Smooth muscle cell (in vitro differentiated cells): ENCODE data around the gene DNAJC17. TPM values are rescaled to one million over a fixed set of nuclear protein-coding genes. Genes with fewer than 3 reads are reported as not detected.

Experiments used
- DNase-seq: peaks from one replicate; lab custom pipeline; 2025; ENCODE audit not compliant: unreplicated experiment; lab: John Stamatoyannopoulos, UW
- H2AFZ ChIP-seq: fragments of 200-600 bp; sonication (generic); 2 replicates; pipeline ENCODE4 v1.6.0; 2016; ENCODE audit warnings: antibody characterized with exemption, low read depth, mild to moderate bottlenecking
- H3F3A ChIP-seq: fragments of 200-600 bp; sonication (generic); 2 replicates; pipeline ENCODE4 v1.6.0; 2017; ENCODE audit warnings: antibody characterized with exemption, low read depth
- H3K27ac ChIP-seq: fragments of 200-600 bp; sonication (generic); 2 replicates; pipeline ENCODE4 v1.5.1; 2016; ENCODE audit warnings: low read depth, mild to moderate bottlenecking
- H3K27me3 ChIP-seq: fragments of 200-600 bp; sonication (generic); 2 replicates; pipeline ENCODE4 v1.6.1; 2016; ENCODE audit warnings: low read depth, mild to moderate bottlenecking
- H3K36me3 ChIP-seq: fragments of 200-600 bp; sonication (generic); 2 replicates; pipeline ENCODE4 v1.5.1; 2016; ENCODE audit warnings: low read depth
- H3K4me1 ChIP-seq: fragments of 200-600 bp; sonication (generic); 2 replicates; pipeline ENCODE4 v1.5.1; 2016; ENCODE audit warnings: low read depth
- H3K4me2 ChIP-seq: fragments of 200-600 bp; sonication (generic); 2 replicates; pipeline ENCODE4 v1.6.0; 2016; ENCODE audit warnings: mild to moderate bottlenecking
- H3K4me3 ChIP-seq: fragments of 200-600 bp; sonication (generic); 2 replicates; pipeline ENCODE4 v1.5.1; 2016; ENCODE audit warnings: mild to moderate bottlenecking
- H3K79me2 ChIP-seq: fragments of 200-600 bp; sonication (generic); 2 replicates; pipeline ENCODE4 v1.6.0; 2016; ENCODE audit warnings: low read depth, mild to moderate bottlenecking
- H3K9ac ChIP-seq: fragments of 200-600 bp; sonication (generic); 2 replicates; pipeline ENCODE4 v1.6.0; 2016; ENCODE audit warnings: low read depth
- H3K9me3 ChIP-seq: fragments of 200-600 bp; sonication (generic); replicated peaks from 2 replicates; pipeline ENCODE4 v1.5.1; 2016; ENCODE audit warnings: low read depth
- H4K20me1 ChIP-seq: fragments of 200-600 bp; sonication (generic); 2 replicates; pipeline ENCODE4 v1.6.0; 2016; ENCODE audit warnings: low read depth
- WGBS: methylation state at CpG from one replicate; pipeline ENCODE4 v1.1.7; 2016; ENCODE audit warnings: low lambda C conversion rate; 5-methylcytosine and 5-hydroxymethylcytosine counted together
- polyA plus RNA-seq: library from polyadenylated mRNA; unstranded; fragments of >200 nt; fragmentation: Nextera tagmentation; extraction: Ambion mirVana; gene quantifications from 2 replicates; pipeline ENCODE4 v1.2.1, GENCODE V29; 2016
- total RNA-seq: library from RNA; depleted of rRNA; stranded (reverse); fragments of >200 nt; gene quantifications from 2 replicates; pipeline ENCODE4 v1.2.3, GENCODE V29; 2014
- TF ChIP-seq, protein P1 (sequence below): fragments of 200-600 bp; sonication (generic); IDR thresholded peaks from 2 replicates; pipeline ENCODE4 v1.5.1; 2017; ENCODE audit warnings: borderline replicate concordance, mild to moderate bottlenecking, antibody characterized with exemption; ENCODE audit not compliant: insufficient read depth, poor library complexity, severe bottlenecking

DNAJC17 gene
- total and polyA plus RNA-seq, 2 experiments from 2014 or later, result 25.0 to 33.6 TPM

DNA sequence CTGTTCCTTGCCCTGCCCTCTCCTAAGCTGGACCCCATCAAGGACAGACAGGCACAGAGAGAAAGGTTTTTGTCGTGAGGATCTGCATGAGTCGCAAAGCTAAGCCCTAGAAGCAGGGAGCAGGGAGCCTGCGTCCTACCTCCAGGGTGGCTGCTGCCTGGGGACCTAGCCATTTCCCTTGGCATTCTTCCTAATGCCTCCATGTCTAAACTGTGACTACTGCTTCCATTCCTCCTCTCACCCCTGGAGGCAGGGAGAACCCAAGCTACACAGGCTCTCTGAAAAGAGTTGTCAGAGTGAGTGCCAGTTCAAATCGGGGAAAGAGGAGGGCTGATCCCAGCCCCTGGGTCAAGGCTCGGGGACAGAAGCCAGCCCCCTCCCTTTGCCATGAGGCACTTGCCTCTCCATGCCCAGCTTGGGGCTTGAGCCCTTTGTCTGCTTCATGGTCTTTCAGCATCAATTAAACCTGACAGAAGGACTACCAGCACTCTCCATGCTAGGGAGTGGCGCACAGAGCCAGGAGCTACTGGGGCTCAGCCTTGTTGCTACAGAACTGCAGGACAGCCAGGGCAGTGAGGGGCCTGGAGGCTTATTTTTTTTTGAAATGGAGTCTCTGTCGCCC, 41.0 kb downstream of the DNAJC17 start:
- Histone ChIP-seq H3K79me2 (no peaks in the 10 kb centered on the region), H2AFZ (no peak overlapping the region), H3K27ac (no peak overlapping the region), H3K27me3 (no peaks in the 10 kb centered on the region), H3K4me3 (no peak overlapping the region), H4K20me1 (no peaks in the 10 kb centered on the region), H3F3A (peaks cover 7% of the 10 kb centered on the region), H3K4me1 (peaks cover 9% of the 10 kb centered on the region), H3K36me3 (no peaks in the 10 kb centered on the region), H3K9ac (no peak overlapping the region), H3K9me3 (no peaks in the 10 kb centered on the region), H3K4me2 (no peak overlapping the region)
- no peak for DNase-seq
- 75% methylated on average over 7 of the region's 7 CpGs for WGBS
- TF ChIP-seq, protein P1, sequence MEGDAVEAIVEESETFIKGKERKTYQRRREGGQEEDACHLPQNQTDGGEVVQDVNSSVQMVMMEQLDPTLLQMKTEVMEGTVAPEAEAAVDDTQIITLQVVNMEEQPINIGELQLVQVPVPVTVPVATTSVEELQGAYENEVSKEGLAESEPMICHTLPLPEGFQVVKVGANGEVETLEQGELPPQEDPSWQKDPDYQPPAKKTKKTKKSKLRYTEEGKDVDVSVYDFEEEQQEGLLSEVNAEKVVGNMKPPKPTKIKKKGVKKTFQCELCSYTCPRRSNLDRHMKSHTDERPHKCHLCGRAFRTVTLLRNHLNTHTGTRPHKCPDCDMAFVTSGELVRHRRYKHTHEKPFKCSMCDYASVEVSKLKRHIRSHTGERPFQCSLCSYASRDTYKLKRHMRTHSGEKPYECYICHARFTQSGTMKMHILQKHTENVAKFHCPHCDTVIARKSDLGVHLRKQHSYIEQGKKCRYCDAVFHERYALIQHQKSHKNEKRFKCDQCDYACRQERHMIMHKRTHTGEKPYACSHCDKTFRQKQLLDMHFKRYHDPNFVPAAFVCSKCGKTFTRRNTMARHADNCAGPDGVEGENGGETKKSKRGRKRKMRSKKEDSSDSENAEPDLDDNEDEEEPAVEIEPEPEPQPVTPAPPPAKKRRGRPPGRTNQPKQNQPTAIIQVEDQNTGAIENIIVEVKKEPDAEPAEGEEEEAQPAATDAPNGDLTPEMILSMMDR, result no peak

DNA sequence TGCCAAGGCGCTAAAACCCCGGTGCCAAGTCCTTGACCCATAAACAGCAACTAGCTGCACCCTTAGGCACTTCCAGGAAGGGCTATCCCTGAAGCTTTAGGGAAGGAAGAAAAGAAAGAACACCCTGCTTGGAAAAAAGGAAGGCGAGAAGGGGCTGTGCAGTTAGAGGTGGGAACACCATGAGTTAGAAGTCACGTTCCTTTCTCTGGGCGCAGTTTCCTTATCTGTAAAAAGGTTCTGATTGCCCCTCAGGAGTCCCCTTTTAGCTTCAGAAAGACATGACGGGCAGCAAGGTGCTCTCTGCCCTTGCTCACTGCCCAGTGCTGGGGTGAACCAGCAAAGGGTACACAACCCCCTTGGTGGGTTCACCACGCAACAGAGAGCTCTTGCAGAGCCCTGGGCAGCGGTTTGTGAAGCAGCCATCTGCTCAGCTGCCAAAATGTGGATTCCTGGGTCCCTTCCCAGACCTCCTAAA, 42.6 kb downstream of the DNAJC17 start:
- peak overlapping the region; percentile 95 for H3K4me2 ChIP-seq
- H3K27ac ChIP-seq, result peak overlapping the region; percentile 0
- peak overlapping the region; percentile 57 for H3K4me3 ChIP-seq
- no peaks in the 10 kb centered on the region for H3K9me3 ChIP-seq
- H3K4me1 ChIP-seq, result peaks cover 9% of the 10 kb centered on the region
- peaks cover 7% of the 10 kb centered on the region for H3F3A ChIP-seq
- H2AFZ ChIP-seq, result no peak overlapping the region
- H3K79me2 ChIP-seq, result no peaks in the 10 kb centered on the region
- TF ChIP-seq, protein P1, result no peak
- no peak overlapping the region for H3K9ac ChIP-seq
- H4K20me1 ChIP-seq, result no peaks in the 10 kb centered on the region
- DNase-seq, result no peak
- no peaks in the 10 kb centered on the region for H3K36me3 ChIP-seq
- H3K27me3 ChIP-seq, result no peaks in the 10 kb centered on the region
- WGBS, result 37% methylated on average over 8 of the region's 8 CpGs

DNA sequence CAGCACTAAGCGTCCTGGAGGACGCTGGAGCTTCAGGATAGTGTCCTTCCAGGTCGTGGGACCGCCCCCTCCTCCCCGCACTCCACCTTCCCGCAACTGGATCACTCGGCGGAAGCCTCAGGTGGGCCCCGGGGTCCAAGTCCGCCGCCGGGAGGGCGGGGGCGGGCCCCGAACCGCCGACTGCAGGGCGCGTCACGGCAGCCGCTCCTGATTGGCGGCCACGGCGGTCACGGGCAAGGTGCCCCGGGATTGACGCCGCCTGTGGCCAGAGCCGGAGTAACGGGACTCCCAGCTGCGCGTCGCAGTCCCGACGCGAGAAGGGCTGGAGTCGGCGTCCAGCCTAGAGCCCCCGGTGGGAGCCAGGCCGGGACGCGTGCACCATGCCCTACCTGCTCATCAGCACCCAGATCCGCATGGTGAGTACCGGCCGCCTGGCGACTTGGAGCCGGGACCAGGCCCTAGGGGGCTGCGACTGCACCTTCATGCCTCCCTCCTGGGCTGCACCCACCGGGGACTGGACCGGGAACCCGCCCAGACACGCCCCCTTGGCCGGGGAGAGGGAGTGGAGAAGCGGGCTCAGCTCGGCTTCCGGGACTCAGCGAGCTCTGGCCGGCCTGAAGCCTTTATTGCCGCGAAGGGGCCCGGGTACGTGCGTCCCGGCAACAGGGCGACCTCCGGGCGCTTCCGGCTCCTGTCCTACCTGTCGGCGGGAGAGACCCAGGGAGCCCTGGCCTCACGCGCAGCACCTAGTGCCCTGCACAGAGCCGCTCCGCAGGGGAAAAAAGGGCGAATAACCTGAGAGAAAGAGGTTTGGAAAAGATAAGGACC, 43.3 kb downstream of the DNAJC17 start, which contains the start of gene GCHFR:
Gene GCHFR (plus strand): TSS at position 268 of the 828 bp plus-strand sequence. CDS start 113 bp downstream, at position 381.
- Histone ChIP-seq H3K79me2 (no peaks in the 10 kb centered on the region), H3K4me1 (peaks cover 9% of the 10 kb centered on the region), H3K27ac (peak within 1 kb of the TSS; percentile 0), H3K4me2 (peak within 1 kb of the TSS; percentile 95), H3K4me3 (peak within 1 kb of the TSS; percentile 57), H3K27me3 (no peaks in the 10 kb centered on the region), H3K36me3 (no peaks in the 10 kb centered on the region), H3K9me3 (no peaks in the 10 kb centered on the region), H3K9ac (peak within 1 kb of the TSS; percentile 0), H2AFZ (peak within 1 kb of the TSS; percentile 36), H3F3A (peaks cover 7% of the 10 kb centered on the region), H4K20me1 (no peaks in the 10 kb centered on the region)
- TF ChIP-seq, protein P1, result peak; percentile 11
- peak; percentile 75 for DNase-seq
- 1% methylated on average over 57 of the region's 75 CpGs for WGBS
